Measurements from ENCODE around the gene HES2.
"Not testable (repeated sequence)": the region's sequence is repeated elsewhere in the genome, so short reads cannot be mapped to it uniquely, and the experiment has no call there.

HES2 gene

GRCh38 chr1:6435129-6435528 is 15.4 kb upstream of the HES2 start:
- DNase-seq = no peak

- no peak for DNase-seq
These were observed 14.5 kb upstream of the HES2 start for GRCh38 chr1:6434186-6434585.

- not testable (repeated sequence) for DNase-seq
These were observed 12.2 kb upstream of the HES2 start for GRCh38 chr1:6431645-6432579.

GRCh38 chr1:6429660-6430411 is 10.1 kb upstream of the HES2 start:
- DNase-seq = not testable (repeated sequence)

- not testable (repeated sequence) for DNase-seq
These were observed 8.7 kb upstream of the HES2 start for GRCh38 chr1:6428453-6428852.

GRCh38 chr1:6427441-6428390 is 8.0 kb upstream of the HES2 start:
- no peak for DNase-seq

GRCh38 chr1:6426972-6427350 is 7.2 kb upstream of the HES2 start:
- DNase-seq = no peak

- no peak for DNase-seq
These were observed 6.7 kb upstream of the HES2 start for GRCh38 chr1:6426277-6426971.

GRCh38 chr1:6425658-6426057 is 5.9 kb upstream of the HES2 start:
- DNase-seq = no peak

- peak; percentile 27 for DNase-seq
These were observed 5.2 kb upstream of the HES2 start, which contains the start of gene ESPN for GRCh38 chr1:6424619-6425593. Gene ESPN (plus strand): TSS chr1:6424776. CDS start chr1:6424956, 180 bp downstream.

- no peak for DNase-seq
These were observed 4.4 kb upstream of the HES2 start for GRCh38 chr1:6424000-6424565.

- DNase-seq = peak; percentile 80
These were observed 3.7 kb upstream of the HES2 start for GRCh38 chr1:6423321-6423999.

GRCh38 chr1:6421266-6421665 is 1.5 kb upstream of the HES2 start:
- no peak for DNase-seq

GRCh38 chr1:6420454-6421042 is 829 bp upstream of the HES2 start:
- DNase-seq = no peak

- DNase-seq = peak; percentile 14
These were observed 319 bp downstream of the HES2 start for GRCh38 chr1:6419397-6419803.

- DNase-seq = no peak
These were observed 887 bp downstream of the HES2 start for GRCh38 chr1:6418668-6419396.

- no peak for DNase-seq
These were observed 1.6 kb downstream of the HES2 start for GRCh38 chr1:6417961-6418667.

- DNase-seq = no peak
These were observed 2.8 kb downstream of the HES2 start for GRCh38 chr1:6416906-6417305.

All from CD4-positive, alpha-beta T cell treated with Interleukin-6 for 4 hours (primary cell).